Keratinocyte (primary cell): ENCODE data around the gene MSH2.

Source experiments
- CTCF ChIP-seq, 3 experiments: IDR thresholded peaks in 1 of 3; conservative IDR thresholded peaks in 1 of 3; optimal IDR thresholded peaks in 1 of 3; 2 replicates in 2 of 3; 3 replicates in 1 of 3; pipeline versions ENCODE3 to v1.5.1; 2011; ENCODE audit warnings: low read length in 3 of 3, mild to moderate bottlenecking in 3 of 3, moderate library complexity in 2 of 3, control low read depth in 1 of 3, inconsistent platforms in 1 of 3; ENCODE audit not compliant: insufficient read depth in 2 of 3; ENCODE audit errors: extremely low read depth in 1 of 3
- EZH2 ChIP-seq: IDR thresholded peaks from one replicate; pipeline ENCODE4 v1.6.1; 2012; ENCODE audit warnings: inconsistent platforms, mild to moderate bottlenecking, low read length, moderate library complexity

- no peak for TF ChIP-seq CTCF (optimal IDR thresholded peaks at IDR 0.05 in 1 of 3, IDR thresholded peaks at IDR 0.05 in 1 of 3, conservative IDR thresholded peaks at IDR 0.05 in 1 of 3; ENCODE audit: extremely low read depth in 1 of 3, insufficient read depth in 2 of 3, low read length in 3 of 3)
- no peak for TF ChIP-seq EZH2
Observed at GRCh38 chr2:47521666-47522285, 118.8 kb downstream of the MSH2 start.
